Endothelial cell of umbilical vein (primary cell): ENCODE measurements around the gene IL10.

ENCODE experiments used
- EZH2 ChIP-seq: IDR thresholded peaks from 2 replicates; pipeline ENCODE4 v1.6.1; 2012; ENCODE audit warnings: borderline replicate concordance, low read depth, mild to moderate bottlenecking, moderate library complexity, low read length, inconsistent platforms; ENCODE audit not compliant: severe bottlenecking
- FOS ChIP-seq: IDR thresholded peaks from 2 replicates; pipeline ENCODE4 v1.6.1; 2011; ENCODE audit warnings: mild to moderate bottlenecking, low read length, moderate library complexity, borderline replicate concordance; ENCODE audit not compliant: insufficient read depth
- JUN ChIP-seq: IDR thresholded peaks from 2 replicates; pipeline ENCODE4 v1.6.1; 2011; ENCODE audit warnings: borderline replicate concordance, low read depth; ENCODE audit not compliant: insufficient read length, insufficient read depth
- MYC ChIP-seq: IDR thresholded peaks from one replicate; pipeline ENCODE4 v1.6.1; 2011; ENCODE audit warnings: mild to moderate bottlenecking, low read depth, low read length
- POLR2A ChIP-seq: IDR thresholded peaks from 2 replicates; pipeline ENCODE4 v1.6.1; 2012; ENCODE audit warnings: low read depth, mild to moderate bottlenecking, control low read depth, low read length
- POLR2AphosphoS5 ChIP-seq: IDR thresholded peaks from 2 replicates; pipeline ENCODE4 v1.6.1; 2012; ENCODE audit warnings: low read depth, mild to moderate bottlenecking, control low read depth, low read length, moderate library complexity; ENCODE audit not compliant: insufficient read depth
- TF ChIP-seq, protein P1 (sequence below), 2 donors: IDR thresholded peaks; 1 replicate in 1 of 2; 2 replicates in 1 of 2; pipeline ENCODE4 v1.5.1; 2011; ENCODE audit warnings: low read length in 2 of 2, mild to moderate bottlenecking in 2 of 2, moderate library complexity in 2 of 2, control low read depth in 1 of 2, inconsistent platforms in 1 of 2, low read depth in 1 of 2; ENCODE audit not compliant: insufficient read depth in 1 of 2; ENCODE audit errors: extremely low read depth in 1 of 2
- TF ChIP-seq, protein P2 (sequence below): IDR thresholded peaks from 2 replicates; pipeline ENCODE4 v1.6.1; 2011; ENCODE audit not compliant: insufficient read depth, insufficient read length

DNA sequence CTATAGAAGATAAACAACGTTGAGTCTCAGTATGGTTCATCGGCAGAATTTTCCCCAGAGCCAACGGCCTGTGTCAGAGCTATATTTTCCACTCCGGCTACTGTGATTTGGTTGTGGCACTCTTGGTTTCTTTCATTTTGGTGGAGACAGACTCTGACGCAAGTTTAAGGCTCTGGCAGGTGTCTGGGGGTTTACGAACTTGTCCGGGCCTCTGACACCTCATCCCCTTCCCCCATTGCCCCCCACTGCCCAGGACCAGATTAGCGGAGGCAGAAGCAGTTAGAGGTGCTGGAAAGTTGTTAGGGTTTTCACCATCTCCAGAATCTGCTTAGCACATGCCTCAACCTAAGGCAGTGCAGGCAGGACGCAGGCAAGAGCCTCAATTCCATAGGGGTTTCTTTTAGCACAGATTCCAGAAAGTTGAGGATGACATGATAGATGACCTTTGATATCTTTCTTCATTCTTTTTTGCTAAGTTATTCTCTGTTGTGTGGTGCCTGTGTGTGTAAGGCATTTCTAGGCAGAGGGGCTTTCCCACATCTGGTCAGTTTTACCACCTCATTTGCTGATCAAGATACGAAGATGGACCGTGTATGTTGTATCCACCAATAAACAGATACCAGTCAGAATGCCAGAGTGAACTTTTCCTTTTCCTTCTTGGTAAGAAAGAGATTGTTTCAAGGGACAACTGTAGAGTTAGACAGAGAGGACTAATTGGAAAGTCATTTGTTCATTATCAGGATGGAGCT, 18.4 kb upstream of the IL10 start:
- TF ChIP-seq POLR2A: no peak
- TF ChIP-seq, protein P1, sequence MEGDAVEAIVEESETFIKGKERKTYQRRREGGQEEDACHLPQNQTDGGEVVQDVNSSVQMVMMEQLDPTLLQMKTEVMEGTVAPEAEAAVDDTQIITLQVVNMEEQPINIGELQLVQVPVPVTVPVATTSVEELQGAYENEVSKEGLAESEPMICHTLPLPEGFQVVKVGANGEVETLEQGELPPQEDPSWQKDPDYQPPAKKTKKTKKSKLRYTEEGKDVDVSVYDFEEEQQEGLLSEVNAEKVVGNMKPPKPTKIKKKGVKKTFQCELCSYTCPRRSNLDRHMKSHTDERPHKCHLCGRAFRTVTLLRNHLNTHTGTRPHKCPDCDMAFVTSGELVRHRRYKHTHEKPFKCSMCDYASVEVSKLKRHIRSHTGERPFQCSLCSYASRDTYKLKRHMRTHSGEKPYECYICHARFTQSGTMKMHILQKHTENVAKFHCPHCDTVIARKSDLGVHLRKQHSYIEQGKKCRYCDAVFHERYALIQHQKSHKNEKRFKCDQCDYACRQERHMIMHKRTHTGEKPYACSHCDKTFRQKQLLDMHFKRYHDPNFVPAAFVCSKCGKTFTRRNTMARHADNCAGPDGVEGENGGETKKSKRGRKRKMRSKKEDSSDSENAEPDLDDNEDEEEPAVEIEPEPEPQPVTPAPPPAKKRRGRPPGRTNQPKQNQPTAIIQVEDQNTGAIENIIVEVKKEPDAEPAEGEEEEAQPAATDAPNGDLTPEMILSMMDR (IDR thresholded peaks at IDR 0.05; ENCODE audit: extremely low read depth in 1 of 2, insufficient read depth in 1 of 2, low read depth in 1 of 2, low read length in 2 of 2): no peak
- no peak for TF ChIP-seq JUN
- no peak for TF ChIP-seq FOS
- no peak for TF ChIP-seq POLR2AphosphoS5
- TF ChIP-seq, protein P2, sequence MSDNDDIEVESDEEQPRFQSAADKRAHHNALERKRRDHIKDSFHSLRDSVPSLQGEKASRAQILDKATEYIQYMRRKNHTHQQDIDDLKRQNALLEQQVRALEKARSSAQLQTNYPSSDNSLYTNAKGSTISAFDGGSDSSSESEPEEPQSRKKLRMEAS: no peak
- TF ChIP-seq EZH2: no peak
- TF ChIP-seq MYC: no peak
